SHP77 (cell line): ENCODE results near the gene PFKP.

Source experiments
- DNase-seq, 2 experiments: peaks; one replicate each; lab custom pipeline; 2025; lab: John Stamatoyannopoulos, UW

PFKP gene

DNA sequence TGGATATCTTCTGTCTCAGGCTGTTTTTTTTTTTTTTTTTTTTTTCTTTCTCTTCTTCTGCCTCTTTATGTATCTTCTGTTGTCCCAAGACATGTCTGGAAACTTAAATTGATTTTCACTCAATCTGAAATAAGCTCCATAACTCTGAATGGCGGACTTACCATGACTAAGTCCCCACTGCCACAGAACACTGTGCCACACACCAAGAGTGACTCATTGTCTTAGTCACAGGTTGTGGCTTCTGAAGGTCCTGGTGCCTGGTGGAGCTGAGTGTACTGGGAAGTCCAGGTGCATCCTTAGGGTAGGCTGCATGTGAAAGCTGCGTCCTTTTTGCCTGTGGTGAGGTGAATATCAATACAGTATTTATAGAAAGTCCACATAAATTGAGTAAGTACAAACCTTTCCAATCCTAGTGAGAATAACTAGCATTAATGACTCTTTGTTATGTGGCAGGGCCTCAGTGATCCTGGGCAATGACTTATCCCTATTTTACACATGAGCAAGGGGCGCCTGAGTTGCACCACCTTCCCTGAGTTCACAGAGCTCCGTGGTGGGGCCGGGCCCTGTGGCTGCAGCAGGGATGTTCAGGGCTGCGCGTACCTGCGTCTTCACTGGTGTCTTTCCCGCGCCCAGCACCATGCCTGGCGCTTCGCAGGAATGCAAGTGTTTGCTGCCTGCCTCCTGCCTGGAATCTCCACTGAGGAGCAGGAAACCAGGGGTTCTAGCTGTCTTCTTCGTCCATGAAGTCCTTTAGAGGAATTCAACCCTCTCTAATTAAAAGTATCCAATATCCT lies 4.3 kb downstream of the PFKP start:
- no peak for DNase-seq

DNA sequence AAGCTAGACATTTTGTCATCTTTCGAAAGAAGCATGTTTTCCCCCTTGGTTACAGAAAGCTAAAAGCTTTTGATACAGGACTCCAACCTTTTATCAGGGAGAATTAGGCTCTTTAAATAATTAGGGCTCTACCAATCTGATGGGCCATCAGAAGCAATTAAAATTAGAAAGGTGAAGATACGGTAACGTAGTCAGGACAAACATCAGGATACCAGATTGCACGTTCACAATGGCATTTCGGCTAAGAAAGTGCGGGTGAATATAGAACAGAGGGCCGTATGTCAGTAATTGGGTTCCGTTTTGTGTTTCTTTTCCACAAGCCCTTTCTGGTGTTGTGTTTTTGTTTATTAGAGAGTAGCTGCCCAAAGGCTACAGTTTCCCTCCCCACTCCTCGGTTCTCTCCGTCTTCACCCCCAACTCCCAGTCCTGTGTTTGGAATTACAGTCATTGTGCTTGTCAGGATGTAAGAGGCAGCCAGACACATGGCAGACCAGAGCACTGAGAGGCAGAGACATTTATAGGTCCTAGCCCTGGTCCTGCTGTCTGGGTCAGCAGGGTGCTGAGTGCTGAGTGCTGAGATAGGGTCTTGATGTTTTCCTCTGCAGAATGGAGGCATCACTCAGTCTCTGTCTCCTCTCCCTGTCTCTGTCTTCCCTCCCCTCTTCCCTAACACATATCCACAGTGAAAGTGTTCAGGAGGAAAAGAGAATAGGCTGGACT lies 5.5 kb downstream of the PFKP start:
- DNase-seq = no peak

GRCh38 chr10:3074145-3074665 lies 6.9 kb downstream of the PFKP start:
- no peak for DNase-seq

GRCh38 chr10:3074985-3075600 lies 7.7 kb downstream of the PFKP start:
- DNase-seq = no peak

DNA sequence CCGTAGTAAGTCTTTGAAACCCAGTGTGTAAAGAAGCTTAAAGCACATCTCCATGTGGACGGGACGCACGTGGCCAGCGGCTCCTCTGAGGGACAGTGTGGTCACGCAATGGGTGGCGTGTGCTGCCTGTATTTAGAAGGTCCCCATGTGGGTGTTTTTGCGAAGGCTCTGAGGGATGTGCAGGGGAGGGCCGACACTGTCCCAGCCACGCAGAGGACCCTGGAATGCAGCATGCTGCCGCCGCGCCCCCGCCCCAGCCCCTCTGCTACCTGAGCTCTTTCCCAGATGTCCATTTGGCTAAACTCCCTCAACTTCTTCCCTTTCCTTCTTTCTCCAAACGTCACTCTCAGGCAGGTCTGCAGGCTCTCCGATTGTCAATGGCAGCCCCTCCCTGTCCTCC lies 8.8 kb downstream of the PFKP start:
- no peak for DNase-seq

DNA sequence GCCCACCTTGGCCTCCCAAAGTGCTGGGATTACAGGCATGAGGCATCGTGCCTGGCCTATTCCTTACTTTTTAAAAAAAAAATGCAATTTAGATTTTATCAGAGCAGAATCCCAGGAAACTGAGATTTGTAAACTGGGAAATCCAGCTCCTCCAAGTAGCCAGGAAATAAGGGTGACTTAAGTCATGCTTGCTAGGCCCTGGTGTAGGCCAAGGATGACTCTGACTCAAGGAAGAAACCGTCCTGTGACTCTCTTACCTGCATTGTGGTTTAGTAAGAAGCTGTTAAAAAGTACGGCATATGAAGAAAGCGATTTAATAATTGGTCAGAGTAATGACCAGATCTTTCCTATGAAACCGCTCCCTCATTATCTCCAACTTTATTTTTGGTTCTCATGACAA lies 10.2 kb downstream of the PFKP start:
- no peak for DNase-seq

DNA sequence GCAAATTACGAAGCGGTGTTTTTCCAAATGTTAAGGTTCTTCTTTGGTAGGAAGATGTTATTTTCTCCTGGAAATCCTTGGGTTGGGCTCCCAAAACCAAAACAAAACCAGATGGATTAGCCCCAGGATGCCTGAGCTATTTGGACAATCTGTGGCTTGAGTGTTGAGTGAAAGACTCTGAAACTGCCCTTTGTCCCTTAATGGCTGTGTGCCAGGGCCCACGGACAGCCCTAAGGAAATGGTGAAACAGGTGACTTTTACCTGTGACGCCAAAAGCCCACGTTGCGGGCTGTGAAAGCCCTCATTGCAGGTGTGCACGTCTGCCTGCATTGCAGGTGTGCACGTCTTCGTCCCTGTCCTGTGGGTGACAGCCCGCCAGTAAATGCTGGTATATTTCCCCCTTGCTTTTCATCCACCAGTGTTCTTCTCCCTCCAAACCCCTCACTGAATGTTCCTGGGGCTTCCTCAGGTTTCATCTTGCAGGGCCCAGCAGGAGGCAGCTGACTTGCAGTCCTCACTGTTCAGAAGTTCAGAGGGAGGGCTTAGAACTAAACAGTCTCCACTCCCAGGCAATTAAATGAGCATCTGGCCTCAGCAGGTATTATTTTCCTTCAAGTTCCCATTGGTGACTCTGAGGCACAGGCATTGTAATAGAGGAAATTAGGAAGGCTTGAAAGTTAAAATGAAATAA lies 10.7 kb downstream of the PFKP start:
- no peak for DNase-seq

- DNase-seq = no peak
Observed at GRCh38 chr10:3081383-3081981, 14.1 kb downstream of the PFKP start.

GRCh38 chr10:3082290-3082689 lies 14.9 kb downstream of the PFKP start:
- DNase-seq = no peak

DNA sequence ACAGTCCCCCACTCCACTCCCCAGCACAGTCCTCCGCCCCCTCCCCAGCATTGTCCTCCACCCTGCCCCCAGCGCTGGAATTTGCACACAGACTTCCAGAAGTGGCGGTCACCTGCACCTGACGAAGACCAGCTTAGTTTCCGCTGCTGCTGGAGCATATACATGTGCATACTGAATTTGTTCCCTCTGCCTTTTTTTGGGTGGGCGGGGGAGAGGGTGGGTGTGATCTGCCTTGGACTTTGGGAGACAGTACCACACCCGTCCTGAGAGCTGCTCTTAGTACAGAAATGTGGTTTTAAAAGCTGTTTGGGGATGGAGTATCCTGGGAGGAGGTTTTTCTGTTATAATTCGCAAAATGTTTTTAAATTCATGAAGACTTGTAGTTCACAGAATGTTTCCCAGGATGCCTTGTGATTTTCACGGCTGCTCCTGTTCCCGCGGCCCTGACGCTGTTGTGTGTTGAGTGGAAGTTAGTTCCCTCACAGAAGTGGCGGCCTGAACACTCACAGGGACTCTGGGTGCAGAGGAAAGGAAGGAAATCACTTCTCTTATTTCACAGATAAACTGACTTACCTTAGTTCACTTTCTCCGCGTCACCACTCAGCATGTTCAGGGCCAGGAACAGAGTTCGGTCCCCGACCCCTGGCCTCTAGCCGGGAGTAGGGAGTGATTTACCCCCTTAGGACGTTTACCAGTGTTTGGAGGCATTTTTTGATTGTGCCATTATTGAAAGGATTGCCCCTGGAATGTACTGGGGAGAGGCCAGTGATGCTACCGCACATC lies 18.6 kb downstream of the PFKP start:
- DNase-seq = no peak

DNA sequence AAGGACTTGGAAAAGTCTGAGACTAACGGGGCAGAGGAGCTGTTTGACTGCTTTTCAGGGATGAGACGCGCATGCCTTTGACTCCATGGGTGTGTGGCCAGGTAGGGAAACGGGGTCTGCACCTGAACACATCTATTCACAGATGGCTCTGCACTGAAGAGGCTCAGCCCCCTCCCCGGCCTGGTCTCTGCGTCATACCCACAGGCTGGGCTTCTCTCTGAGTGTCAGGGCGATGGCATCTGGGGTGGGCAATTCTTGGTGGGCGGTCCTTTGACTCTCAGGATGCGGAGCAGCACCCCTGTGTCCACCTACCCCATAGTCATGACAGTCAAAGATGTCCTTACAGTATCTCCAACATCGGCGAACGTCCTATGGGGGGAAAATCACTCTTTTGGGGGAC lies 23.0 kb downstream of the PFKP start:
- DNase-seq = no peak

DNA sequence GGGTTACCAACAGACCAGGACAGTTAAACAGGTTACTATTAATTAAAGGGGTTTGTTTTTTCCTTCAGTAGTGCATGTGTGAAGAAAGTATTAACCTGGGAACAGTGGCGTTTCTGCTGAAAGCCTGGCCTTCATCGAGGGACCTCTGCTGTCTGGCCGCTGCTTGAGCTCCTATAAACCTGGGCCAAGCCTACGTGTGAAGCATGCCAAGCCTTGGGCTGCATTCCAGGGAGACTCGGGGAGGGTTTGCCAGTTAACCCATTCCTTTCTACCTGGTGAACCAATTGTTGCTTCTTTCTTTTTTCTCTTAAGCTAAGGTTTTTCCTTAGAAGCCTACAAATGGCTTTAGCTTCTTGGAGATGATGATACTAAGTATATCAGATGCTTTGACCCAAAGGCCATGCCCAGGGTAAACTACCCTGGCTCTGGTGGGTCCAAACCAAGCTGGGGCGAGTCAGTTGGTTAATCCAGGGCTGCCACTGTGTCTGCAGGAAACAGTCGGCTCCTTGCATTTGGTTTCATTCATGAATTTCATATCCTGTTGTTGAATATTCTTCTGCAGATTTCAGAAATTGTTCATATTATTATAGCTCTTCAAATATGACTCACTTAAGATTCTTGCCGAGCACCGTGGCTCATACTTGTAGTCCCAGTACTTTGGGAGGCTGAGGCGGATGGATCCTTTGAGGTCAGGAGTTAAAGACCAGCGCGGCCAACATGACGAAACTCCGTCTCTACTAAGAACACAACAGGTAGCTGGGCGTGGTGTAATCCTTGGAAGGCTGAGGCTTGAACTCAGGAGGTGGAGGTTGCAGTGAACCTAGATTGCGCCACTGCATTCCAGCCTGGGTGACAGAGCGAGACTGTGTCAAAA lies 23.8 kb downstream of the PFKP start:
- no peak for DNase-seq

GRCh38 chr10:3091921-3092320 lies 24.6 kb downstream of the PFKP start:
- DNase-seq = no peak

- no peak for DNase-seq
Observed at GRCh38 chr10:3093996-3094395, 26.6 kb downstream of the PFKP start.

- DNase-seq = no peak
Observed at GRCh38 chr10:3094609-3095036, 27.3 kb downstream of the PFKP start.

GRCh38 chr10:3095373-3096139 lies 28.2 kb downstream of the PFKP start:
- DNase-seq = no peak

DNA sequence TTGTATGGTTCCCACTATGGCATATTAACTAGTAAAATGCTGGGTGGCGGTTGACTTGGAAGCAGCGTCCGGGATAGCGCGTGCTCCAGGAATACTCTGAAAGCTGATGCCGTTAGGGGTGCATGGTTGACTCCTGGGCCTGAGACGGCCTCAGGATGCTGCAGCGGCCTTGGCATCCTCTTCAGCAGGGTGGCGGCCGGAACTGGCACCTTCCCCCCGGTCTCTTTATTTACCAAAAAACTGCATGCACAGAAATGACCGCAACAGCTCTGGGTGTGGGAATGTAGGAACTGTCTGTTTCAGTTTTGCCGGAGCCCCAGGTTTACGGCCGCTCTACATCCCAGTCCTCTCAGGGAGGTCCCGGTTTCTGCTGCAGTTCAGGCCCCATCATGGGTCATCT lies 28.8 kb downstream of the PFKP start:
- DNase-seq = no peak

- DNase-seq = no peak
Observed at GRCh38 chr10:3097160-3097559, 29.8 kb downstream of the PFKP start.

DNA sequence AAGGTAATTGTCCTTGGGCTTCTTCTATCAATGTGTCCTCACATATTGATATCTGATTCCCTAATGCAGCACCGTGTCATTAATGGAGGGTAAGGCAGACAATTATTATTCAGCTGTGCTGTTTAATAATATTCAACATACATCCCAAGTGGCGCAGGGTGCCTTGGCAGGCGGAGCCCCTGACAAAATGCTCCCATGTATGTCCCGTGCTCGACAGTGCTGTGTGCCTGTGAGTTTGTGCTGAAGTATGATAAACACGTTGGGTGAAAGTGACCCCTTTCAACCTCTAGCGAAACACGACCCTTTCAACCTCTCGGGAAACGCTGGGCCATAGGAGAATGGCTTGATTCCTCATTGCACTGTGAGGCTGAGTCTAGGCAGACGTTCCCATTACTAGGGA lies 31.3 kb downstream of the PFKP start:
- no peak for DNase-seq
